Fibroblast of mammary gland (primary cell): ENCODE results near the gene CHST8.

Experiments
- DNase-seq: peaks from one replicate; pipeline ENCODE4 v3.0.0-alpha.2; 2010; ENCODE audit warnings: low read depth
- H3K4me3 ChIP-seq: 2 replicates; pipeline ENCODE4 v1.5.1; 2011; ENCODE audit warnings: low read depth, mild to moderate bottlenecking, low read length, moderate library complexity; ENCODE audit not compliant: control insufficient read depth
- CTCF ChIP-seq: conservative IDR thresholded peaks from 2 replicates; pipeline ENCODE4 v1.5.1; 2011; ENCODE audit warnings: low read depth, low read length, inconsistent platforms; ENCODE audit not compliant: control insufficient read depth, insufficient read depth

CHST8 gene

GRCh38 chr19:33789344-33789743, 167.6 kb downstream of the CHST8 start:
- H3K4me3 ChIP-seq = no peak overlapping the region
- no peak for TF ChIP-seq CTCF
- no peak for DNase-seq

- TF ChIP-seq CTCF = no peak
- peak overlapping the region; percentile 52 for H3K4me3 ChIP-seq
- peak; percentile 29 for DNase-seq
Observed at GRCh38 chr19:33794683-33795369, 173.1 kb downstream of the CHST8 start.

- peak overlapping the region; percentile 52 for H3K4me3 ChIP-seq
- peak; percentile 19 for TF ChIP-seq CTCF
- DNase-seq = peak; percentile 68
Observed at GRCh38 chr19:33795370-33796163, 173.8 kb downstream of the CHST8 start.

GRCh38 chr19:33796164-33796875, 174.6 kb downstream of the CHST8 start, which contains the start of gene KCTD15:
KCTD15 (plus strand) TSS chr19:33796870; CDS start chr19:33800455, 3,585 bp downstream.
- no peak for DNase-seq
- H3K4me3 ChIP-seq = peak within 1 kb of the TSS; percentile 52
- no peak for TF ChIP-seq CTCF

- TF ChIP-seq CTCF = no peak
Observed at GRCh38 chr19:33797802-33798671, 176.3 kb downstream of the CHST8 start.

GRCh38 chr19:33798681-33799111, 176.9 kb downstream of the CHST8 start:
- no peak for DNase-seq
- no peak for TF ChIP-seq CTCF
- no peak overlapping the region for H3K4me3 ChIP-seq

More at GRCh38 chr19:33797802-33798671, 176.3 kb downstream of the CHST8 start:
- H3K4me3 ChIP-seq = peak overlapping the region; percentile 52
- DNase-seq = no peak
